ENCODE results near the gene ASTN1.

GRCh38 chr1:177130451-177130945 lies 34.0 kb downstream of the ASTN1 start:
- TF ChIP-seq CTCF (IDR thresholded peaks at IDR 0.05): no peak
- TF ChIP-seq EP300 (IDR thresholded peaks at IDR 0.05): no peak
- no peak for TF ChIP-seq POLR2AphosphoS5 (IDR thresholded peaks at IDR 0.05)
- TF ChIP-seq POLR2A (IDR thresholded peaks at IDR 0.05; ENCODE audit: low read depth): no peak
